Urinary bladder (tissue), 4 donors: ENCODE results near the gene SHROOM4. TPM values are rescaled to one million over a fixed set of nuclear protein-coding genes. Genes with fewer than 3 reads are reported as not detected.

Source experiments
- DNase-seq: peaks from one replicate; pipeline ENCODE4 v3.0.0-alpha.2; 2015; ENCODE audit errors: extremely low spot score
- H3K27ac ChIP-seq: one replicate; pipeline ENCODE4 v1.5.1; 2013; ENCODE audit warnings: low read depth, mild to moderate bottlenecking, moderate library complexity
- H3K36me3 ChIP-seq: one replicate; pipeline ENCODE4 v1.6.1; 2013; ENCODE audit warnings: mild to moderate bottlenecking, moderate library complexity; ENCODE audit not compliant: insufficient read depth
- H3K4me1 ChIP-seq: one replicate; pipeline ENCODE4 v1.6.1; 2013; ENCODE audit warnings: mild to moderate bottlenecking, moderate library complexity; ENCODE audit not compliant: insufficient read depth
- H3K4me3 ChIP-seq: one replicate; pipeline ENCODE4 v1.5.1; 2013; ENCODE audit warnings: low read depth, low read length
- WGBS: extraction: QIAGEN DNeasy Blood & Tissue Kit; methylation state at CpG from one replicate; pipeline ENCODE4 v1.1.7; 2013; 5-methylcytosine and 5-hydroxymethylcytosine counted together
- polyA plus RNA-seq: library from polyadenylated mRNA; stranded (reverse); fragments of 200-250 nt; gene quantifications from one replicate; pipeline ENCODE4 v1.2.3, GENCODE V29; 2013
- total RNA-seq: library from RNA; depleted of rRNA; stranded (reverse); fragments of >200 nt; gene quantifications from one replicate; pipeline ENCODE4 v1.2.3, GENCODE V29; 2014
- donor health status: healthy with polysubstance abuse.
- donor health status: healthy.

SHROOM4 gene
- total and polyA plus RNA-seq, 2 donors, result 3.5 to 9.4 TPM

DNA sequence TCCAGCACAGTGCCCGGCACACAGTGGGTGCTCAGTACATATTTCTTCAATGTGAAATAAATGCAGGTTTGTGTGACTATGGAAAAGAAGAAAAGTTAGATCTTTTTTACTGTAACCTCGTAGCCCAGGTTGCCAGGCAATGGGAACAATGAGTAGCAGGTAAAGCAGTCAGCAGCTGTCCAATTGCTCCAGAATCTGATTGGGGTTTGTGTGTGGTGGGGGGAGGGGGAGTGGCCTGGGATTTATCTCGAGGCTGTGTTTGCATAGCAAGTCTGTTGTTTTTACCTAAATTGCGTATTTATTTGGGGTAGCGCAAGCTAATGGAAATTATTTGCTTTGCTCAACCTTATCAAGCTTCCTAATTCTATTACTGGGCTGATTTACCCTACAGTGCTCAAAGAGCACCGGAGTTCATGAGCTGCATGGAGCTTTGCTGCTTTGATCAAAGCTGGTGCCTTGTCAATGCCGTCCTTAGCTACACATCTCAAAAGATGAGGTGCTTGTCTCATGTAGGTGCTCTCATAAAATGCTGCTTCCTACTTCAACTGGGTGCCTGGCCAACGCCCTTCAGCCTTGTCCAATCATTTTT, 198.3 kb downstream of the SHROOM4 start:
- Histone ChIP-seq H3K4me3 (no peak overlapping the region), H3K27ac (no peak overlapping the region), H3K4me1 (no peaks in the 10 kb centered on the region), H3K36me3 (no peaks in the 10 kb centered on the region)
- WGBS, result 84% methylated on average over 8 of the region's 8 CpGs
- DNase-seq, result no peak

DNA sequence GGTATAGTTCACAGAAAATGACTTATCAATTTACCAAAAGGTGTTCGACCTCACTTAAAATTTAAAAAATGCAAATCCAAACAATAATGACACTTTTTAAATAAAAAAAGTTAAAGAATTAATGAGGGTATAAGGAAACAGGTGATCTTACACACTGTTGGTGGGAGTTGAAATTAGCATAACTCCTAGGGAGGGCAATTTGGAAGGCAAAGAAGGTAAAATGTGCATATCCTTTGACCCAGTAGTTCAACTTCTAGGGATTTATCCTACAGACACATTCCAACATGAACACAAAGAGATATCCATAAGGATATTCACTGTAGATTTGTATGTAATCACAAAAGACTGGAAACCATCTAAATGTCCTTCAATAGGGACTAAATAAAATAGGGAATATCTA, 199.5 kb downstream of the SHROOM4 start:
- Histone ChIP-seq H3K27ac (no peak overlapping the region), H3K4me1 (no peaks in the 10 kb centered on the region), H3K4me3 (no peak overlapping the region), H3K36me3 (no peaks in the 10 kb centered on the region)
- no peak for DNase-seq
- 71% methylated on average over 1 of the region's 1 CpG for WGBS

DNA sequence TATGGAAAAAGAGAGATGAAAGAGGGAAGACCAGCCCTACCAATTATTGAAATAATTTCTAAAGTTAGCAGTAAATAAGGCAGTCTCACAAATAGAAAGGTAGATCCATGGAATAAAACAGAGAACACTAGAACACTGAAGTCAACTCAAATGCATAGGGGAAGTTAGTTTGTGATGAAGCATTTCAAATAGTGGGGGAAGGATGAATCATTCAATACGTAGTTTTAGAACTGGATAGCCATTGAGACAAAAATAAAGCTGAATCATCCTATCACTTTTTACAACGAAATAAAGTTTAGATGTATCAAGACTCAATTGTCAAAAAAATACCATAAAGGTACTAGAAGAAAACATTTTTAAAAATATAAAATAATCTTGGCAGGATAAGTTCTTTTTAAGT, 200.1 kb downstream of the SHROOM4 start:
- no peaks in the 10 kb centered on the region for H3K4me1 ChIP-seq
- H3K36me3 ChIP-seq, result no peaks in the 10 kb centered on the region
- 47% methylated on average over 2 of the region's 2 CpGs for WGBS
- no peak for DNase-seq
- H3K27ac ChIP-seq, result no peak overlapping the region
- no peak overlapping the region for H3K4me3 ChIP-seq

DNA sequence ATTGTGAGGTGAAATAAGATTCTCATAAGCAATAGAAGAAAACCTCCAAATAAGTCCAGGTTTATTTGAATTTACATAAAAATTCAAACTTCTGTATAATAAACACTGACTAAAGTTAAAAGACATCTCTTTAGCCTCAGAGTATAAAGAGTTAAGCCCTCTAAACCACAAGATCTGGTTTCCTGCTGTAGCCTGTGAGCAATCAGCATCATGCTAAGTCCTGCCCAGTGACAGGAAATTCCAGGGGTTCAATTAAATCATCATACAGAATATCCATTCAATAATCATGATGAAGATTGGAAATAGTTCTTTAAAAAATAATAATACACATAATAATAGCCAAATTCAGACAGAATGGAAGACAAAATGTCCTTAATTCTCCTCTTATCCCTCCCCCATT, 204.2 kb downstream of the SHROOM4 start:
- Histone ChIP-seq H3K36me3 (no peaks in the 10 kb centered on the region), H3K4me3 (no peak overlapping the region), H3K27ac (no peak overlapping the region), H3K4me1 (no peaks in the 10 kb centered on the region)
- no peak for DNase-seq

DNA sequence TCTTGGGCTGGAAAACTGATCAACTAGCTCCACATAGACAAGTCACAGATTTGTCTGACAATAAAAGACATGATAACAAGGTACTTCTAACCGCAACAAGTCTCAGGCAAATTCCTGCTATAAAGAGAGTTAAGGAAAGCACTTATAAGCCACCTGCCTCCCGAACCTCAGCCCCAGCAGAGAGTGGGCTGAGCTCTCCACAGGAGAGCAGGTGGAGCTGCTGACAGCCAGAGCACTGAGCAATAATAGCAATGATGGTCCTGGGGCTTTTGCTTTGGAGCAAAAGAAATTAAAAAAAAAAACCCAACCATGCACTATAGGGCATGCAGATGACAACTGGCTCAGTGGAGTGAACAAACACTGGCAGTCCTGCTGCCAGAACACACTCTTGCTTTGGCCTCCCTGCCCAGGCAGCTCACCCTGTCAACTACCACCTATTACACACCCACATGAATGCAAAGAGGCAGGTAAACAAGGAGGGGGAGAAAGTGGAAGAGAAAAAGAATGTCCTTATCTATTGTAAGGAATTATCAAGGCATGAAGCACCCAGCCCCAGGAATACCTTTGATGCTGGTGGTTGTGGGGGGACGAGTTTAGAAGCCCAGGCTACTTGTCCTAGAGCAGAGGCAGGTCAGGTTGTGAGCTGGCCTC, 207.6 kb downstream of the SHROOM4 start:
- WGBS, result 68% methylated on average over 3 of the region's 3 CpGs
- H3K36me3 ChIP-seq, result no peaks in the 10 kb centered on the region

DNA sequence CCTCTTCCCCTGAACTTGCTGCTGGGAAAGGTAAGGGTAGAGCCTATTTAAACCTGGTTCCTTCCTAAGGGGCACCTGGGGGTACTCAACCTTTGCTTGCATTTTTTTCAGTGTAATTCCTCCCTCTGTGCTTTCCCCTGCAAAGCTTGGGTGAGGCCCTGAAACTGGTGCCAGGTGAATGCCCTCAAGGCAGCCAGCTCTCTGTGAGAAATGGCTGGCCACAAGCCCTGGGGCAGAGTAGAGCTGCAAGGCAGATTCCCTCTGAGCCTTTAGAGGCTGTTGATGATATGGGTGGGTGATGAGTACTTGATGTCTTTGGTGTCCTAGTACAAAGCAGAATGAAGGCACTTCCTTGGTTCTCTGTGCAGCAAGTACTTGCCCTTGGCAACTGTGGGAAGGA, 217.9 kb downstream of the SHROOM4 start:
- peaks cover 5% of the 10 kb centered on the region for H3K36me3 ChIP-seq
- no peak overlapping the region for H3K27ac ChIP-seq
- DNase-seq, result no peak
- H3K4me3 ChIP-seq, result no peak overlapping the region
- H3K4me1 ChIP-seq, result no peaks in the 10 kb centered on the region

More for the DNA sequence above, 207.6 kb downstream of the SHROOM4 start:
- Histone ChIP-seq H3K4me3 (no peak overlapping the region), H3K27ac (no peak overlapping the region), H3K4me1 (no peaks in the 10 kb centered on the region)
- no peak for DNase-seq

DNA sequence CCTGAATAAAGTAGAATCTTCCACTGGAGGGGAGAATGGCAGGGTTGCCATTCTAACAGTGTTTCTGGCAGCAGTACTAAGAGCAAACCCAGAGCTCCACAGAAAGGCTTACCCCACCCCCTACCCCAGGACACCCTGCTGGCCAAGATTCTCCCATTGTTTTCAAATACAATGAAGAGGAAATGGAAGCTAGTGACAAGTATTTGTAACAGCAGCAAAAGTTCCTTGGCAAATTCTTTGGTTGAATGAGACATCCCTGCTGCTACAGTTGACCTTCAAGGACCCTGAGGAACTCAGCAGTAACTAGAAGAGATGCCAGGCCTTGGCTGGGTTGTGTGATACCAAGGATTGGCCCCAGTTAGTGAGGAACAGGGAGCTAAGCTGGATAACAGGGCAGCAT, 219.2 kb downstream of the SHROOM4 start:
- no peak for DNase-seq
- peaks cover 5% of the 10 kb centered on the region for H3K36me3 ChIP-seq
- no peak overlapping the region for H3K4me3 ChIP-seq
- no peaks in the 10 kb centered on the region for H3K4me1 ChIP-seq
- no peak overlapping the region for H3K27ac ChIP-seq

DNA sequence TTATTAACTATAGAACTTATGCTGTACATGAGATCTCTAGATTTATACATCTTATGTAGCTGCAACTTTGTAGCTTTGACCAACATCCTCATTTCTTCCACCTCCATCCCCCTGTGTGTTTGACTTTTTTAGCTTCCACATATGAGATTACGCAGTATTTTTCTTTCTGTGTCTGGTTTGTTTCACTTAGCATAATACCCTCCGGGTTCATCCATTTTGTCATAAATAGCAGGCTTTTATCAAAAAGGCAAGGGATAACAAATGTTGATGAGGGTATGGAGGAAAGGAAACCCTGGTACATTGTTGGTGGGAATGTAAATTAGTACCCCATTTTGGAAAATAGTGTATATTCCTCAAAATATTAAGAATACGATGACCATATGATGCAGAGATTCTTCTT, 227.0 kb downstream of the SHROOM4 start:
- WGBS, result 68% methylated on average over 3 of the region's 3 CpGs

DNA sequence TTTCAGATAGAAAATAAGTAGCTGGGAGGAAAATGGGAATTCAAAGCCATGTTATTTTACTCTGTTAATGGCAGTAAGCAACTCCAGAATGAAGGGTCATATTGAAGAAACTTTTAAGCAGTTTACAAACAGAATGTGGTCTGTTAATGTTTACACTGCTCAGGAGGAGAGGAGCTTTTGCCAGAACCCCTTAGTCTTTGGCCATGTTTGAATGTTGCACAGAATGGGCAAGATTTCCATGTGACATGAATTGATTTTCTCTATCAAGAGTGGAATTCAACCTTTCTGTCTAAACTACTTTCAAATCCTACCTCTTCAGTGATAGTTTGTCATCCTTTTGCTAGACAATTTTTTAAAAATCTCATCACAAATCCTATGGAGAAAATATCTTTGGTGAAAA, 227.6 kb downstream of the SHROOM4 start:
- DNase-seq, result no peak
- Histone ChIP-seq H3K4me1 (no peaks in the 10 kb centered on the region), H3K4me3 (no peak overlapping the region), H3K27ac (no peak overlapping the region), H3K36me3 (no peaks in the 10 kb centered on the region)

More for the DNA sequence above, 227.0 kb downstream of the SHROOM4 start:
- Histone ChIP-seq H3K4me1 (no peaks in the 10 kb centered on the region), H3K4me3 (no peak overlapping the region), H3K27ac (no peak overlapping the region), H3K36me3 (no peaks in the 10 kb centered on the region)
- DNase-seq, result no peak

DNA sequence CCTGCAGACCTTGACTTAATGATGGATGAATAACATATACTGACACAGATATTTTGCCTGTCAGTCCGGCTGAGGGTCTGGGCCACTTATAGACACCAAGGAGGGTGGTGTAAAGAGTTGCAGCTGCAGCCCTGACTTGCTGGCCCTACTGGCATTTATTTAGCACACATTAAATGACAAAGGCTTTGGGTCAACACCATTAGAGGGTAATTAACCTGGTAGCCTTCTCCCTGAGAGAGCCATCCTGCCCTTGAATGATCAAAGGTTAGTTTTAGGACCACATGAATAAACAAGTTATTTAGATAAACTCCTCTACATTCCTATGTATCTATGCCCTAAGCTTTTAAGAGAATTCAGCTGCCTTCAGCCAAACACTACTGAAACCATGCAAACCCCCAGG, 232.6 kb downstream of the SHROOM4 start:
- WGBS, result 78% methylated on average over 1 of the region's 1 CpG

DNA sequence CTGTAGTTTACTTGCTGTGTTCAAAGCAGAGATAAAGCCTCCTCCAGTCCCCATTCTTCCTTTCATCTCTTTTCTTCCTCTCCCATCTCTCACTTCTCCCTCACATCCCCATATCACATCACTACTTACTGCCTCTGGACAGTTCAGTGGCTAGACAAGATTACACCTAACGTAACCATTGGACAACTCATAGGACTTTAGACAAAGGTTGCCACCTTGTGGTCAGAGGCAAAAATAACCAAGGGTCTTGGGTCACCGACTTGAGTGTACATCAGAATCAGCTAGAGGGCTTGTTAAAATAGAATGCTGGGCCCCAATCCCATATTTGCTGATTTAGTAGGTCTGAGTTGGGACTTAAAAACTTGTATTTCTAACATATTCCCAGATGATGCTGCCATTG, 234.0 kb downstream of the SHROOM4 start:
- Histone ChIP-seq H3K36me3 (no peaks in the 10 kb centered on the region), H3K27ac (no peak overlapping the region), H3K4me1 (no peaks in the 10 kb centered on the region), H3K4me3 (no peak overlapping the region)
- DNase-seq, result no peak
- WGBS, result 6% methylated on average over 2 of the region's 2 CpGs

More for the DNA sequence above, 232.6 kb downstream of the SHROOM4 start:
- no peak overlapping the region for H3K4me3 ChIP-seq
- DNase-seq, result no peak
- H3K27ac ChIP-seq, result no peak overlapping the region
- no peaks in the 10 kb centered on the region for H3K36me3 ChIP-seq
- no peaks in the 10 kb centered on the region for H3K4me1 ChIP-seq

DNA sequence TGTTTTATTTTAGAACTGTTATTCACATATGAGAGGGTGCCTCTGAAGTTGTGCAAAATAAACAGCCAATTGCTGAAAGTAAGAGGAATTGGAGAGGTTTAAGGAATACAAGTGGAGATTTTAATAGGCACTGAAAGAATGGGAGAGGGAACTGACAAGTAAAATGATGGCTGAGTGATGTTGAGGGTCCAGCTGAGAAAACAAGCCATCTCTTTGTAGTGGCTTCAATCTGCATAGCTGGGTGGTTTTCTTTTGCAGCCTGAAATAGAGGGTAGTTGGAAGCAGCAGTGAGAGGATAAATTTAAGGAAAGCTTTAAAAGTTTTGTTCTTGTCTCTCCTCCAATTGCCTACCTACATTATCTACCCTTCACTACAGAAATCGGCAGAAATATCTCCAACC, 236.7 kb downstream of the SHROOM4 start:
- 74% methylated on average over 1 of the region's 1 CpG for WGBS
- Histone ChIP-seq H3K4me3 (no peak overlapping the region), H3K36me3 (no peaks in the 10 kb centered on the region), H3K27ac (no peak overlapping the region), H3K4me1 (no peaks in the 10 kb centered on the region)
- DNase-seq, result no peak

DNA sequence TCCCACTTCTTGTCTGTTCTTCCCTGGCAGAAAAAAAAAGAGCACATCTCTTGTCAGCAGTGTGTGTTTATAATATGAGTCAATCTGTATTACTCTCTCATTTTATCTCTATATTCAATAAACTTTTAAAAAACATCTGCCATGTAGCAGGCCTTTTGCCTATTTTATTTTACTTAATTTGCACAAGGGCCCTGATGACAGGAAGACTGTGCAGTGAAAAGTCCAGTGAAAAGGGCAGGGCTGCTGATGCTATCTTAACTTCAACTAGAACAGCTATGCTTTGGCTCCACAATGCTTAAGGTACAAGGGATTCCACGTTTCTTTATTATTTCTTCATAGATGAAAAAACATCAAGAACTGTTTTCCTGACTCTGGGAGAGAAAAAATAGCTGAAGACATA, 246.4 kb downstream of the SHROOM4 start:
- WGBS, result 29% methylated on average over 1 of the region's 1 CpG

DNA sequence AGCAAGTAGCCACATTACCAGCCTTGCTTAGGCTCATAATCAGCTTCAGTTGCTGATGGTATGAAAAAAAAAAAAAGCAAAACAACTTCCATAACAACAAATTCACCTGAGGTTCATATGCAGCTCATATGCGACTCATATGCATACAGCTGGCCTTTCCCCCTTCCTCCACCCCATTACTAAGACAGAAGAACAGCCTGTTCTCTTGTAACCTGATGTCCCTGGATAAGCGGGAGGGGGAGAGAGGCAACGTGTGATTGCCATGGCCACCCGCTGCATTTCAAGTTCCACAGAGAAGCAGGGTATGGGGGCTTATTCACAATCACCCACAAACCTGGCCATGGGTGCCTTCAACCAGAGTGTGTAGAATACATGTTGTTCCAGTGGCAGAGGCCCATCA, 248.3 kb downstream of the SHROOM4 start:
- Histone ChIP-seq H3K4me3 (no peak overlapping the region), H3K27ac (no peak overlapping the region), H3K36me3 (no peaks in the 10 kb centered on the region), H3K4me1 (no peaks in the 10 kb centered on the region)
- WGBS, result 78% methylated on average over 4 of the region's 4 CpGs
- DNase-seq, result no peak

More for the DNA sequence above, 246.4 kb downstream of the SHROOM4 start:
- H3K4me1 ChIP-seq, result no peaks in the 10 kb centered on the region
- no peak overlapping the region for H3K27ac ChIP-seq
- H3K4me3 ChIP-seq, result no peak overlapping the region
- no peak for DNase-seq
- H3K36me3 ChIP-seq, result no peaks in the 10 kb centered on the region
